ENCODE measurements around the gene TMEM63A. TPM values are rescaled to one million over a fixed set of nuclear protein-coding genes. Genes with fewer than 3 reads are reported as not detected.
"Not testable (repeated sequence)": the region's sequence is repeated elsewhere in the genome, so short reads cannot be mapped to it uniquely, and the experiment has no call there.

Gene TMEM63A
- total RNA-seq, 4 donors from 2014 or later = 14.6 to 30.7 (median 24.5) TPM

GRCh38 chr1:225889743-225890142, 7.6 kb upstream of the TMEM63A start:
- DNase-seq (ENCODE audit: extremely low spot score) = no peak
- Histone ChIP-seq H3K4me1 (no peaks in the 10 kb centered on the region), H3K27me3 (peaks cover 0 to 17% (median 0%) of the 10 kb centered on the region in 4 donors), H3K9me3 (no peaks in the 10 kb centered on the region), H3K27ac (replicated peaks in 1 of 4) (no peak overlapping the region), H3K4me3 (no peak overlapping the region), H3K36me3 (no peaks in the 10 kb centered on the region)
- intact Hi-C loops (cut with DNase I) = no loop called here
- TF ChIP-seq POLR2A (IDR thresholded peaks at IDR 0.05; ENCODE audit: low read depth) = no peak
- TF ChIP-seq POLR2AphosphoS5 (IDR thresholded peaks at IDR 0.05) = no peak
- TF ChIP-seq CTCF (IDR thresholded peaks at IDR 0.05) = no peak
- no peak for TF ChIP-seq EP300 (IDR thresholded peaks at IDR 0.05)
- 93% methylated on average over 5 of the region's 5 CpGs for WGBS

DNA sequence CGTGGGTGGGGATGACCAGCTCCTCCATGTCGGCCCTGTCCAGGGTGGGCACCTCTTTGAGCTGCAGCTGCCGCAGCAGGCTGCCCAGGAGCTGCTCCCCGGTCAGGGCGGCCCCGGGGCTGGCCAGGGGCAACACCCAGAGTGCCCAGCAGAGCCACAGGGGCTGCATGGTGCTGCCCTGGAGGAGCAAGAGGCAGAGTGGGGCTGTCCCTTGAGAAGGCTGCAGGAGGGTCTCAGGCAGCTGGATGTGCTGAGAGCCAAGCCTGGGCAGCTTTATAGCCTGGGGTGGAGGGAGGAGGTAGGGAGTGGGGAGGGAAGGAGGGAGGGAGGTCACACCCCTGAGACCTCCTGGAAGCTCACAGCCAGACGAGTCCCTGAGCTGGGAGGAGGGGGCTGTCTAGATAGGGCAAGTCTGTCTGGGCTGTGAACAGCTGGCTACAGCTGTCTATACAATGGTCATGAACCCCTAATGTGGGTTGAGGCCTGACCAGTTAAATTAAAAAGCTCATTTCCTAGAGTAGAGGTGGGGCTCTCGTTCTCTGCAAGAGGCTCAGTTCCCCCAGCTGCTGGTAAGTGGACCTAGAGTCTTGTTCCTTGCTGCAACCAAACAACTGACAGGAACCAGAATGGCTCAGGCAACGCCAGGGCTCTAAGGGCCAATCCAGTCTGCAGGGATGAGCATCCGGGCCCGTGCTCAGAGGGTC, 6.9 kb upstream of the TMEM63A start, which contains the start of gene LEFTY1:
Gene LEFTY1, minus strand, starts transcription at position 249 of the 704 bp plus-strand sequence. Its CDS starts 80 bp downstream, at position 169.
- H3K4me3 ChIP-seq = no peak within 1 kb of the TSS
- no peaks in the 10 kb centered on the region for H3K4me1 ChIP-seq
- 83% methylated on average over 6 of the region's 11 CpGs for WGBS
- H3K27me3 ChIP-seq = peaks cover 0 to 17% (median 0%) of the 10 kb centered on the region in 4 donors
- TF ChIP-seq EP300 (IDR thresholded peaks at IDR 0.05) (no peak), CTCF (IDR thresholded peaks at IDR 0.05) (no peak), POLR2A (IDR thresholded peaks at IDR 0.05; ENCODE audit: low read depth) (no peak), POLR2AphosphoS5 (IDR thresholded peaks at IDR 0.05) (no peak)
- no peak within 1 kb of the TSS for H3K27ac ChIP-seq (replicated peaks in 1 of 4)
- H3K36me3 ChIP-seq = no peaks in the 10 kb centered on the region
- intact Hi-C loops (cut with DNase I) = no loop called here
- no peak for DNase-seq (ENCODE audit: extremely low spot score)
- H3K9me3 ChIP-seq = no peaks in the 10 kb centered on the region

DNA sequence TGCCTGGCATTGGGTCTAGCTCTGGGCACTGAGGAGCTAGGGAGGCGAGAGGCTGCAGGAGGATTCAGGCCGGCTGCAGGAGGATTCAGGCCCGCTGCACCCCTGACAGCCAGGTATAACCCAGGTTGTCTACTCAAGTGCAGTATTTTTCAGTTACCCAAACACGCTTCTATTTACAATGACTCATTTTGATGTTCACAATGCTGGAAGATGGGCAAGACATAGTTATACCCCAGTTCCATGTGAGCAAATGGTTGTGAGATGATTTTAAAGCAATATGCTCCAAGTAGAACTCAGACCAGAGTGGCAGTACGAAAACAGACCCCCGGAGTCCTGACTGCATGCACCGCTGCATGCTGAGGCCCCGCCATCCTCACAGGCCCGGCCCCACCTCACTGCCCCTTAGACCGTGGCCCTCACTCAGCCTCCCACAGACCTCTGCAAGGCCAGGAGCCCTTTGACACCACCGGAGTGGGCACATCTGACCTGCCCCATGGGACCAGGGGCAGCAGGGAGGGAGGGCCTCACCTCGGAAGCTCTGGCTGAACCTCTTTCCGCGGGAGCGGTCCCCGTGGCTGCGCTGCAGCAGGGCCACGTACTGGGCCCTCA, 6.2 kb upstream of the TMEM63A start:
- intact Hi-C loops (cut with DNase I) = no loop called here
- 91% methylated on average over 13 of the region's 18 CpGs for WGBS
- Histone ChIP-seq H3K4me3 (no peak overlapping the region), H3K4me1 (peaks cover 0 to 6% (median 3%) of the 10 kb centered on the region in 4 donors), H3K36me3 (no peaks in the 10 kb centered on the region), H3K27ac (replicated peaks in 1 of 4) (no peak overlapping the region), H3K9me3 (no peaks in the 10 kb centered on the region), H3K27me3 (peaks cover 0 to 17% (median 0%) of the 10 kb centered on the region in 4 donors)
- DNase-seq (ENCODE audit: extremely low spot score) = no peak
- no peak for TF ChIP-seq CTCF (IDR thresholded peaks at IDR 0.05)
- TF ChIP-seq EP300 (IDR thresholded peaks at IDR 0.05) = no peak
- no peak for TF ChIP-seq POLR2A (IDR thresholded peaks at IDR 0.05; ENCODE audit: low read depth)
- TF ChIP-seq POLR2AphosphoS5 (IDR thresholded peaks at IDR 0.05) = no peak

DNA sequence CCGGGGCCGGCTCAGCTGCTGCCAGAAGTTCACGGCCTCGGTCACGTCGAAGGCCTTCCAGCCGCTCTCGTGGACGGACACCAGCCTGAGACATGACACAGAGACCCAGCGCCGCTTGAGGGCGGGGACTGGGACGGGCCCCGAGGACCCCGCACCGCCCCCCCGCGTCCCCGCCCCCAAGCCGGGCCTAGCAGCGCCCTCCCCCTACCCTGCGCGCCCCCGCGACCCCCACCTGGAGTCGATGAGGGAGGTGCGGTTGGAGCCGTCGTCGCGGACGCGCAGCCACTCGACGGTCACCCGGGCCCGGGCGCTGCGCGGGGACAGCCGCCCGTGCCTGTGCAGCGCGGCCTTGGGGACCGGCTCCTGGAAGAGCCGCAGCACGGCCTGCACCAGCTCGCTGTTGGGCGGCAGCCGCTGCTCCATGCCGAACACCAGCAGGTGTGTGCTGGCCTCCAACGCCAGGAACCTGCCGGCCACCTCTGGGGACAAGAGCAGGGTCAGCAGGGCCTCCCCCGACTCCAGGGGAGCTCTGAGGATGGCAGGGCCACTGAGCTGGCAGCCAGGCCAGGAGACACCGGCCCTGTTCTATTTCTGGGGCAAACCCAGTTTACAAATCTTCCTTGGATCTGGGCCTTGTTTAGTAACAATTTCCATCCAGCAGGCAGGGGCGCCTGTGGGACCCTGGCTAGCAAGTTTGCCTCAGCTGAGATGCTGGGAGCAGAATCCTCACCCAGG, 5.5 kb upstream of the TMEM63A start:
- WGBS = 49% methylated on average over 11 of the region's 56 CpGs
- intact Hi-C loops (cut with DNase I); H3K4me3 ChIP-seq; H3K27ac ChIP-seq (replicated peaks in 1 of 4); DNase-seq (ENCODE audit: extremely low spot score); H3K9me3 ChIP-seq; H3K36me3 ChIP-seq: not testable (repeated sequence)
- H3K27me3 ChIP-seq = peaks cover 0 to 17% (median 0%) of the 10 kb centered on the region in 4 donors
- H3K4me1 ChIP-seq = peaks cover 0 to 11% (median 8%) of the 10 kb centered on the region in 4 donors

DNA sequence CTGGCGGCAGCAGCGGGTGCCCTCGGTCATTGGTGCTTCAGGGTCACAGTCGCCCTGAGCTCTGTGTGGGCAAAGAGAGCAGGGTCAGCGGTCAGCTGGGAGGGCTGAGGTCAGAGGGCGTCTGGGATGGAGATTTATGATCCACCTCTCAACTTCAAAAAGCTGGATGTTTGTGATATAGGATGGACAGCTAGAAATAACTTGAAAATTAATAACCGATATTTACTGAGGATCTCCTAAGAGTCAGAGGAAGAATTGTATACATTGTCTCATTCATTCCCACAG, 4.8 kb upstream of the TMEM63A start:
- Histone ChIP-seq H3K27ac (replicated peaks in 1 of 4) (no peak overlapping the region), H3K4me3 (no peak overlapping the region), H3K36me3 (no peaks in the 10 kb centered on the region), H3K9me3 (no peaks in the 10 kb centered on the region), H3K4me1 (peaks cover 0 to 11% (median 8%) of the 10 kb centered on the region in 4 donors), H3K27me3 (peaks cover 0 to 17% (median 0%) of the 10 kb centered on the region in 4 donors)
- no peak for DNase-seq (ENCODE audit: extremely low spot score)
- WGBS = 86% methylated on average over 5 of the region's 7 CpGs
- no peak for TF ChIP-seq CTCF (IDR thresholded peaks at IDR 0.05)
- no peak for TF ChIP-seq EP300 (IDR thresholded peaks at IDR 0.05)
- TF ChIP-seq POLR2A (IDR thresholded peaks at IDR 0.05; ENCODE audit: low read depth) = no peak
- TF ChIP-seq POLR2AphosphoS5 (IDR thresholded peaks at IDR 0.05) = no peak
- intact Hi-C loops (cut with DNase I) = no loop called here
